OCI-LY1 (cell line): Measurements from ENCODE around the gene CCDC28B.
"Not testable (repeated sequence)": the region's sequence is repeated elsewhere in the genome, so short reads cannot be mapped to it uniquely, and the experiment has no call there.

Experiments used
- H2AFZ ChIP-seq: fragments of 200-600 bp; sonication (generic), shearing (Covaris generic); 2 replicates; pipeline ENCODE4 v1.6.0; 2014; ENCODE audit warnings: antibody characterized with exemption, mild to moderate bottlenecking, low read length
- H3F3A ChIP-seq: fragments of 200-600 bp; sonication (generic), shearing (Covaris generic); 2 replicates; pipeline ENCODE4 v1.6.0; 2014; ENCODE audit warnings: mild to moderate bottlenecking, antibody characterized with exemption, low read length, moderate library complexity; ENCODE audit not compliant: insufficient read depth
- H3K27ac ChIP-seq: fragments of 200-600 bp; sonication (generic); 2 replicates; pipeline ENCODE4 v1.5.1; 2014; ENCODE audit warnings: low read length, mixed run types, mild to moderate bottlenecking, low read depth; ENCODE audit not compliant: poor library complexity, severe bottlenecking
- H3K27me3 ChIP-seq: fragments of 200-600 bp; sonication (generic); 2 replicates; pipeline ENCODE4 v1.6.0; 2014; ENCODE audit warnings: antibody characterized with exemption, mild to moderate bottlenecking, low read length, moderate library complexity; ENCODE audit not compliant: insufficient read depth
- H3K36me3 ChIP-seq: fragments of 200-600 bp; sonication (generic); 2 replicates; pipeline ENCODE4 v1.6.1; 2014; ENCODE audit warnings: mild to moderate bottlenecking, antibody characterized with exemption, low read length, moderate library complexity, mixed read lengths; ENCODE audit not compliant: insufficient read depth
- H3K4me1 ChIP-seq: fragments of 200-600 bp; sonication (generic); 2 replicates; pipeline ENCODE4 v1.5.1; 2014; ENCODE audit warnings: mild to moderate bottlenecking, low read length, moderate library complexity; ENCODE audit not compliant: insufficient read depth, severe bottlenecking
- H3K4me2 ChIP-seq: fragments of 200-600 bp; sonication (generic), shearing (Covaris generic); 2 replicates; pipeline ENCODE4 v1.6.1; 2014; ENCODE audit warnings: low read length
- H3K4me3 ChIP-seq: fragments of 200-600 bp; sonication (generic); 2 replicates; pipeline ENCODE4 v1.5.1; 2014; ENCODE audit warnings: low read length, low read depth, mild to moderate bottlenecking, mixed read lengths; ENCODE audit not compliant: poor library complexity, severe bottlenecking
- H3K79me2 ChIP-seq: fragments of 200-600 bp; shearing (Covaris generic); 2 replicates; pipeline ENCODE4 v1.6.1; 2016; ENCODE audit warnings: mixed run types, low read length, mixed read lengths; ENCODE audit not compliant: insufficient read depth
- H3K9ac ChIP-seq: fragments of 200-600 bp; sonication (generic), shearing (Covaris generic); 2 replicates; pipeline ENCODE4 v1.6.1; 2014; ENCODE audit warnings: mild to moderate bottlenecking, low read length, mixed read lengths
- H3K9me2 ChIP-seq: fragments of 200-600 bp; sonication (generic), shearing (Covaris generic); 2 replicates; pipeline ENCODE4 v1.6.1; 2014; ENCODE audit warnings: low read depth, mild to moderate bottlenecking, low read length, mixed read lengths
- H3K9me3 ChIP-seq: fragments of 200-600 bp; shearing (Covaris generic); 2 replicates; pipeline ENCODE4 v1.6.1; 2014; ENCODE audit warnings: low read length, mixed read lengths
- H4K20me1 ChIP-seq: fragments of 200-600 bp; sonication (generic), shearing (Covaris generic); 2 replicates; pipeline ENCODE4 v1.6.0; 2016; ENCODE audit warnings: mild to moderate bottlenecking, low read length; ENCODE audit not compliant: insufficient read depth
- CTCF ChIP-seq: fragments of 200-600 bp; sonication (generic), shearing (Covaris generic); IDR thresholded peaks from 2 replicates; pipeline ENCODE4 v1.5.1; 2017; ENCODE audit warnings: mild to moderate bottlenecking, antibody characterized with exemption, low read length, moderate library complexity, mixed read lengths
- EZH2 ChIP-seq: fragments of 200-600 bp; sonication (generic), shearing (Covaris generic); IDR thresholded peaks from 2 replicates; pipeline ENCODE4 v1.8.0; 2017; ENCODE audit warnings: borderline replicate concordance, mixed run types, mild to moderate bottlenecking, antibody characterized with exemption, low read length, moderate library complexity, mixed read lengths

The CCDC28B gene

GRCh38 chr1:32159189-32159588 lies 41.2 kb upstream of the CCDC28B start:
- no peak overlapping the region for H3K9ac ChIP-seq
- no peak overlapping the region for H3K4me3 ChIP-seq
- peaks cover 3% of the 10 kb centered on the region for H3K4me1 ChIP-seq
- no peak for TF ChIP-seq CTCF
- TF ChIP-seq EZH2, result no peak
- H2AFZ ChIP-seq, result no peak overlapping the region
- no peak overlapping the region for H3K4me2 ChIP-seq
- no peaks in the 10 kb centered on the region for H3K9me2 ChIP-seq
- no peaks in the 10 kb centered on the region for H4K20me1 ChIP-seq
- H3K27me3 ChIP-seq, result no peaks in the 10 kb centered on the region
- H3K79me2 ChIP-seq, result no peaks in the 10 kb centered on the region
- H3K27ac ChIP-seq, result no peak overlapping the region
- no peaks in the 10 kb centered on the region for H3F3A ChIP-seq
- peaks cover 86% of the 10 kb centered on the region for H3K36me3 ChIP-seq
- no peaks in the 10 kb centered on the region for H3K9me3 ChIP-seq

GRCh38 chr1:32163405-32163804 lies 37.0 kb upstream of the CCDC28B start:
- H4K20me1 ChIP-seq, result no peaks in the 10 kb centered on the region
- no peak overlapping the region for H3K27ac ChIP-seq
- H3K36me3 ChIP-seq, result peaks cover 82% of the 10 kb centered on the region
- no peaks in the 10 kb centered on the region for H3K9me2 ChIP-seq
- no peak overlapping the region for H3K4me3 ChIP-seq
- H3K9me3 ChIP-seq, result no peaks in the 10 kb centered on the region
- no peaks in the 10 kb centered on the region for H3K79me2 ChIP-seq
- H3K9ac ChIP-seq, result no peak overlapping the region
- H3F3A ChIP-seq, result no peaks in the 10 kb centered on the region
- no peak overlapping the region for H3K4me2 ChIP-seq
- no peak overlapping the region for H2AFZ ChIP-seq
- H3K4me1 ChIP-seq, result no peaks in the 10 kb centered on the region
- H3K27me3 ChIP-seq, result no peaks in the 10 kb centered on the region
- TF ChIP-seq EZH2, result no peak
- TF ChIP-seq CTCF, result no peak

- not testable (repeated sequence) for H3K27me3 ChIP-seq, H3F3A ChIP-seq, H3K4me3 ChIP-seq, H3K27ac ChIP-seq, H3K4me1 ChIP-seq, H4K20me1 ChIP-seq, H2AFZ ChIP-seq, H3K79me2 ChIP-seq, H3K9me2 ChIP-seq, H3K4me2 ChIP-seq, H3K9ac ChIP-seq, H3K9me3 ChIP-seq
- peaks cover 78% of the 10 kb centered on the region for H3K36me3 ChIP-seq
Observed at GRCh38 chr1:32165633-32166032, 34.8 kb upstream of the CCDC28B start.

GRCh38 chr1:32170991-32171390 lies 29.4 kb upstream of the CCDC28B start:
- H3K79me2 ChIP-seq, result no peaks in the 10 kb centered on the region
- H3K9ac ChIP-seq, result no peak overlapping the region
- H2AFZ ChIP-seq, result no peak overlapping the region
- H3K27me3 ChIP-seq, result no peaks in the 10 kb centered on the region
- H4K20me1 ChIP-seq, result no peaks in the 10 kb centered on the region
- no peaks in the 10 kb centered on the region for H3K9me2 ChIP-seq
- no peaks in the 10 kb centered on the region for H3F3A ChIP-seq
- no peak overlapping the region for H3K4me3 ChIP-seq
- H3K36me3 ChIP-seq, result peaks cover 78% of the 10 kb centered on the region
- H3K9me3 ChIP-seq, result no peaks in the 10 kb centered on the region
- no peak overlapping the region for H3K4me2 ChIP-seq
- TF ChIP-seq CTCF (no peak), EZH2 (no peak)
- no peaks in the 10 kb centered on the region for H3K4me1 ChIP-seq
- H3K27ac ChIP-seq, result no peak overlapping the region
